Astrocyte of the hippocampus (primary cell): ENCODE results near the gene PLCL1.

Source experiments
- DNase-seq: peaks from one replicate; pipeline ENCODE4 v3.0.0; 2011; ENCODE audit warnings: low read depth, low spot score

The PLCL1 gene

DNA sequence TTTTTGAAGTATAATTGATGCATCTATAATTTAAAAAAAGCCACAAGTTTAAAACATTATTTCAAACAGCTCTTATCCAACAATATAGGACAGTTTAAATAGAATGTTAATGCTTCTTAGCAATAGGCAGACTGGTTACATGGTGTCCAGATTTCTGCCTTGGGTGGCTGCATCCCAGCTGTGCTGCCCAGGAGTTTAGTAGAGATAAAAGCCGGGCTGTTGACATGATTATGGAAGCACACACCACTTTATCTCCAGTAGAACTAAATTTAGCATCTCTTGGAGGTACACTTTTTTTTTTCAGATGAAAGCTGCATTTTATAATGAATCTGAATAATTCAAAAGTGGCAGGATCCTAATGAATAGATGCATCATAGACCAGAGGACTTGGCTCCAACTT, 309.7 kb downstream of the PLCL1 start:
- DNase-seq = no peak

DNA sequence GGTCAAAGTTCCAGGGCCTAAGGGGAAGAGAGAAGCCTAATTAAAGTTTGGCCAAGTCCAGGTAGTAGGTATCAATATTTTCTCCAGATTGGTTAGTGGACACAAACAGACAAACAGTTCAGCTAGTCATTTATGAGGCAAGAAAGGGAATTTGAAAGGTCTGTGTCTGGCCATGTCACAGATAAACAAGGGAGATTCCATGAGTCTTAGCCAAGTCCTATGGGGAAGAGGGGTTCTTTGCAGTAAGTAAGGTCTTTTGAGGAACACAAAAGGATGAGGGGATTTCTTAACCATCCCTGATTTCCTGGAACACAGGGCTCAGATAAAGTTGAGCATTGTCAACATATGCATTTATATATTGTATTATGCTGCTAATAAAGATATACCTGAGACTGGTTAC, 310.8 kb downstream of the PLCL1 start:
- no peak for DNase-seq

DNA sequence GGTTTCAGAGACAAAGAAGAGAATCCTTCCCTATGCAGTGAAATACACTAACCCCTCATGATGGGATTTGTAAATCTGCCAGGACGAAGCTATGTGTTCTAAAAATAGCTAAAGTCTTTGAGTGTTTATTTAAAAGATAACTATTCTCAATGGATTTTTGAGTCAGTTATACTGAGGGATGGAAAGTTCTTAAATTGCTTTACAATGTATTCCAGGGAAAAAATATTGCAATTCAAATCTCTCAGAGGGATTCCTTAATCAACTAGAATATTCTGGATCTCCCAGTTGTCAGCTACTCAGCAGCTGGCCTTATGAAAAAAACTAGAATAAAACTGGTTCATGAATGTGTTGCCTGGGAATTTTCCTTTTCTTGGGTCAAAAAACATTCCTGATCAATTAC, 312.4 kb downstream of the PLCL1 start:
- DNase-seq = peak; percentile 20

DNA sequence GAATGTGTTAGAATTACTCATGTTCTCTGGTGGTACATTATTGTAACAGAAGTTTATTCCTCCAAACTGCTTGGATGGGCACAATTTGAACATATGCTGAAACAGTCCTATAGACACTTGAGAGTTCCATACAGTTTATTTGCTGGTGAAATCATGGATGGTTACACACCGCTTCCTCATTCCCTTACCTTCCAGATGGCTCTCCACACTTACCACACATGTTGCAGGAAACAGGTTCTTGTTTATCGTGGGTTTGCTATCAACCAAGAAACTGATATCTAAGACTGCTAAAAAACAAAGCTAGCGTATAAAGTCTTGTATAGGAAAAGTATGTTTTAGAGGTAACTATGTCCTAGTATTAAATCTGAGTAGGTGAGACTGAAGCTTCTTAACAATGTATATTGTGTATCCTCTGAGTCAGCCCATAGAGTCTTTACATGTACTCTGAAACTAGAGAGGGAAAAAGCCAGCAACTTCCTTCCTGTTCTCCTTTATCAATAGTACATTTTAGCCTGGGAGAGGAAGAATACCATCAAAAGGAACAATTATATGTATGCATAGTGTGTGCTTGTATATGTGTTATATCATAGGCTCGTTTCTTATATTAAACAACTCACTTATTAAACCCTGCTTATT, 313.1 kb downstream of the PLCL1 start:
- DNase-seq = no peak

- DNase-seq = peak; percentile 76
These were observed 323.2 kb downstream of the PLCL1 start for GRCh38 chr2:198127627-198128026.

GRCh38 chr2:198129609-198130008, 325.2 kb downstream of the PLCL1 start:
- no peak for DNase-seq

GRCh38 chr2:198134293-198134955, 330.0 kb downstream of the PLCL1 start:
- peak; percentile 15 for DNase-seq

DNA sequence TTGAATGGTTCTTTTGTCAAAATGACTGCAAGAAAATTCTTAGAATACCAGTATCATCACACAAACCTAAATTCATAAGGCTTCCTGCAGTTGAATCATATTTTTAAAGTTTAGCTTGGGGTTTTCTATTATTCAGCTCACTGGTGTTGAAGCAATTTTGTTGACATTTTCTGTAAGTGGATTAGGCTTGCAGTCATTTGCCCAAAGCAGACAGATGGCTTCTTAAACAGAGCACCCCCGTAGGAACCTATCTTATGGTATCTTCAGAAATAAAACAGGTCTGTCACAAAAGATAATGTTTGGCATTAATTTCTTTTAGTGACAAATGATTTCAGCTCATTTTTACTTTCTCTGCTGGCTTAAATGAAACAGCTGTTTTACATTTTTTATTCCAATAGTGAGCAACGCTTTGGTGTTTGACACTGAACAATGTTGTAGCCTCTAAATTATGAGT, 331.1 kb downstream of the PLCL1 start:
- DNase-seq = no peak

DNA sequence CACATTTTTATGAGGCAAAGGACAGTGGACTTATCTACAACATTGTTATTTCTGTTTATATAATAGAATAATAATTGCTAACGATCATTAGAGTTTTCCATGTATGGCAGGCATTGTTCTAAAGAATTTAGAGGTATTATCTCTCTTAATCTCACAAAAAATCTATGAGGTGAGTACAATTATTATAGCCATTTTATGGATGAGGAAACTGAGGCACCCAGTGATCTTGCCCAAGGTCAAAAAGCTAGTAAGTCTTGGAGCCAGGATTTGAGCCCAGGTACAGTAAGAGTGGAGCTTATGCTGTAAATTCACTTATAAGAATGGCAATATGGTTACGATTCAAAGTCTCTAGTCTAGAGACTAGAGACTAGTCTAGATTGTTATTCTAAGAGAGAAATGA, 331.7 kb downstream of the PLCL1 start:
- DNase-seq = no peak

DNA sequence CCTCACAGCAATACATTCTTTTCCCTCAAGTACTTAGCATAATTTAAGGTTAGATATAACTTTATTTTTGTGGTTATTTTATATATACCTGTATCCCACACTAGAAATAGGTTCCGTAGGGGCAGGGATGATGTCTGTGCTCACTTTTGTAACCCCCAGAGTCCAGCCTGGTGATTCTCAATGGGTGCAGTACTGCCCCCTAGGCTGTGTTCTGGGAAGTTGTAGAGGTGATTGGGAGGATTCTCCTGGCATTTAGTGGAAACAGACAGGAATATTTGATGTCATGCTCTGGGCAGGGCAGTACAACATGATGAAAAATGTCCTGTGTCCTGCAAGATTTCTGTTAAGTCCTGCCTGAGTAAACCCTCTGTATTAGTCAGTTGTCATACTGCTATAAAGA, 333.3 kb downstream of the PLCL1 start:
- no peak for DNase-seq

DNA sequence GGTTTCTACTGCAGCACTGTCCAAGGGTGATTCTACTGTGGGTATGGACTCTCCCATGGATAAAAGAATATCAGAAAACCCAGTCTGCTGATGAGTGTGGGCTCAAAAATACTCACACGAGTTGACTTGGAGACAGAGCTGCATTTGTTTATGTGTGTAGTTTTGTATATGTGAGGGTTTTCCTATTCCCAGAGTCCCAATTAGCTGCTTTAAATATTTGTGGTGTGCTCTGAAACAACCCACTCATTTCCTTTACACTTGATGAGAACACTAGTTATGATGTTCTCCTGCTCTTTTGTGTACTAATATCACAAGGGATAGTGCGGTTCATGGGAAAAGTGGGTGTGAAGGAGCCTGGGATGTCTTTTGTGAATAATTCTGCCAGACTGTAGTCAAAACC, 337.3 kb downstream of the PLCL1 start:
- no peak for DNase-seq

DNA sequence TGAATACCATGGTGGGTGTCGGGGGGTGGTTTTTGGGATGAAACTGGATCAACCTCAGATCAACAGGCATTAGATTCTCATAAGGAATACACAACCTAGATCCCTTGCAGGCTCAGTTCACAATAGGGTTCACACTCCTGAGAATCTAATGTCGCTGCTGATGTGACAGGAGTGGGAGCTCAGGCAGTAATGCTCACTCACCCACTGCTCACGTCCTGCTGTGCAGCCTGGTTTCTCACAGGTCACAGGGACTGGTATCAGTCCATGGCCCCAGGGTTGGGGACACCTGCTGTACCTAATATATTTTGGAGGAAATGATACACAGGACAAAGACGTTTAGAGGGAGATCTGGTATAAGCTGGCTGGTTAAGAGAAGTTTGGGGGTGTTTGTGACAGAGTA, 338.8 kb downstream of the PLCL1 start:
- DNase-seq = no peak

DNA sequence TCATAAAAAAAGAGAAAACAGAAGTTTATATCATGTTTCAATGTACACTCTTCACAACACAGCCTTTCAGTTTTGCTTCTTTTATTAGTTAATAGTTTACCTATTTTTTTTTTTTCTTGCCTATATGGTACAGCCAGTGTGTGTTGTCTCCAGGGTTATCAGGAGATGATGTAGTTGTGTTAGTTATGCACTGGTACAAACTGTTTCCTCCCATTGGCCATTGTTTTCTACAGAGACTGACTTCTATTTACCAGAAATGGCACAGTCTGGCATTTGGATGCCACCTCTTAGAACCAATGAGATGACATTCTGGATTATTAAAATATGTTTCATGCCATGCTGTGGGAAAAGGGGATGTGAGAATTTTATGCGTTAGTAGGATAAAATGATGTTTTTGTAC, 339.4 kb downstream of the PLCL1 start:
- DNase-seq = no peak

GRCh38 chr2:198144660-198145059, 340.3 kb downstream of the PLCL1 start:
- no peak for DNase-seq

GRCh38 chr2:198146346-198146940, 342.1 kb downstream of the PLCL1 start:
- peak; percentile 2 for DNase-seq

DNA sequence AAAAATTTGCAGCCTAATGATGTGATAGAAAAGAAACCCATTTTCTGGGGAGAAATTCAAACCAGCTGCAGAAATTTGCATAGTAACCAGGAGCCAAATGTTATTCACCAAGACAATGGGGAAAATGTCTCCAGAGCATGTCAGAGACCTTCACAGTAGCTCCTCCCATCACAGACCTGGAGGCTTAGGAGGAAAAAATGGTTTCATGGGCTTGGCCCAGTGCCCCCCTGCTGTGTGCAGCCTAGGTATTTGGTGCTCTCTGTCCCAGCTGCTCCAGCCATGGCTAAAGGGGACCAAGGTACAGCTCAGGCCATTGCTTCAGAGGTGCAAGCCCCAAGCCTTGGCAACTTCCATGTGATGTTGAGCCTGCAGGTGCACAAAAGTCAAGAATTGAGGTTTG, 352.9 kb downstream of the PLCL1 start:
- DNase-seq = no peak

- no peak for DNase-seq
These were observed 356.8 kb downstream of the PLCL1 start for GRCh38 chr2:198161151-198161550.

- no peak for DNase-seq
These were observed 357.9 kb downstream of the PLCL1 start for GRCh38 chr2:198162276-198162675.

DNA sequence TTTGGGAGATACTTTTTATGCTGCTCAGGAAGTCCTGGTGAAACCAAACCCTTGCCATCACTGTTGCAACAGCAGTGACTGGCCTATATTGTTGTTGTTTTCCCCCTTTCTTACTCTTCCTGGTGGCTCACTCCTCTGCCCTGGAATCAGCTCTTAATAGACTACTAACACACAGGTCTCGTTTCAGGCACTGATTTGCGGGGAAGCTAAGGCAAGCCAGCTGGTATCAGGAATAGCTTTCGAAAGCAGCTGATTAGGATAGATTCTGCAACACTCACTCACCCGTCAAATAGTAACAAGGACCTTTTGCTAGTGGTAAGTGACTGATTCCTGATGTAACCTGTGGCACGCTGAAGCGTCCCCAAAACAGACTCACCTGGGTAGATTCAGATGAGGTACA, 360.4 kb downstream of the PLCL1 start:
- no peak for DNase-seq

DNA sequence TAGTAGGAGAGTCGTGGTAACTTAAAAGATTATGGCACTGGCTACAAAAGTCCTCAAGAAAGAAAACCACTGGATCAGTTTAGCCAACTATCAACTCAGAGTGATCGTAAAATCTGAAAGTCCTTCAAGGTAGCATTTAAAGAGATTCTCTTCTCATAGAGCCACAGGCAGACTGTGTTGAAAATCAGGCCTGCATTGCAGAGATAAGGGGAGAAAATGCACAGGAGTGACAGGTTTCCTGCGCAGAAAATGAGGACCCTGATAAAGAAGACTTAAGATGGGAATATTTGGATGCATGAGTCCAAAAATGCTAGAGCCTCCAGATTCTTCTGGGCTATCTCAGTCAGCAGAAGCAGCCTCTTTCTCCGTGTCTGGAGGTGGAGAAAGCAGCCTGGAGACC, 360.9 kb downstream of the PLCL1 start:
- no peak for DNase-seq

DNA sequence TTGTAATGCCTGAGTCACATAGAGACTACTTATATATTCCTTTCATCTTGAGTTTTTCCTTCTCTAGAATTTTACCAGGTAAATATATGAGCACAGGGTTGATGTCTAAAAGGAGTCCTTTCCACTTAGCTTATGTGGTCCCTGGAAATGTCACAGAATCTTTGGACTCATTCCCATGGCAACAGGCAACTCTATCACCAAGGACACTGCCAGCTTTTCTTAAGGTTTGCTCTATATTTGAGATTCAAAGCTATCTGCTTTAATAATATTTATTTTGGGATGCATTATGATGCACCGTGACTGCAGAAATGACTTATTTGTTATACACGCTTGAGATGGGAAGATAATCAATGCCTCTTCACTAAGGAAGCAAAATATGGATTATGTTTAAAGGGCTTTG, 363.0 kb downstream of the PLCL1 start:
- DNase-seq = no peak

- DNase-seq = no peak
These were observed 364.3 kb downstream of the PLCL1 start for GRCh38 chr2:198168651-198169050.

DNA sequence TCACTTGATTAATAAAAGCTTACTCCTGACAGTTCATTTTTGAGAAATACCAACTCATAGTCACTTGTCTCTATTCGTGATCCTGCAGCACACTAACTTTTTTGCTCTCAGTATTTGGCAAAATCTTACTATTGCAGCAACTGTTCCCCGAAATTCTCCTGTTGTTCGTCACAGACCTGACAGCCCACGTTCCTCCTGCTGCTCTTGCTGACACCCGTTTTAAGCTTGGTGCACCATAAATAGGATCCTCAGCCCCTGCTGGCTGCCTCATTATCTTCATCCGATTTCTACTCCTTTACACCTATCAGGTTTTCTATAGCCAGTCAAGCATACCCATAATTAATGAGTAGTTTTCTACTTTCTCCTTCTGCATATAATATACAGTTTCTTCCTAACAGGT, 368.8 kb downstream of the PLCL1 start:
- no peak for DNase-seq
